ENCODE measurements around the gene ASB2.

Gene ASB2

DNA sequence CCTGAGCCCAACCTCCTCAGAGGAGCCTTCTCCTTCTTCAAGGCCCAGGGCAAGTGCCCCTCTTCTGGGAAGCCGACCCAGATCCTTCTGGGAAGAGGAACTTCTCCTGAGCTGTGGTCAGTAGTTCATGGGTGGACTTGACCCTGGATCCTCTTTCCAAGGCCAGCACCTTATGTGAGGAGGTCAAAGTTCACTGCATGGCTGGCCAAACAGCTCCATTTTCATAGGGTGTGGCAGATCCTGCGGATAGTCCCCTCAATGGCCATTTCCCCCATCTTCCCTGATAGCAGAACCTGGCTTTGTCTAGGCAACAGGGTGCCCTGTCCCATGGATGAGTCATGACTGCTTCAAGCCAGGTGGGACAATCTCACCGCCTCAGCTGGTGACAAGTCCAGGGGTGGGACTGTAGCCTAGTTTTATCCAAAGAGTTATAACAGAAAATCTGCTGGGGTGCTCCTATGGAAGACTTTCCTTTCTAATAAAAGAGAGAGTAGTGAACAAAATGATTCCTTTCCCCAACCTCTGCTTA, 10.4 kb downstream of the ASB2 start:
- H3K36me3 ChIP-seq (ENCODE audit: insufficient read depth, insufficient read length, low read length): no peaks in the 10 kb centered on the region
- no peak overlapping the region for H3K4me3 ChIP-seq (ENCODE audit: insufficient read length, low read depth)
- H3K4me1 ChIP-seq (ENCODE audit: insufficient read depth, insufficient read length): no peaks in the 10 kb centered on the region
- DNase-seq (ENCODE audit: low read depth, low spot score): no peak
- H3K9me3 ChIP-seq (ENCODE audit: insufficient read depth, low read length): no peaks in the 10 kb centered on the region
- H3K27me3 ChIP-seq (ENCODE audit: insufficient read depth, insufficient read length): no peaks in the 10 kb centered on the region
- TF ChIP-seq YY1 (IDR thresholded peaks at IDR 0.05; ENCODE audit: insufficient read depth, insufficient read length) (no peak), ZNF274 (IDR thresholded peaks at IDR 0.05; ENCODE audit: low read depth, low read length) (no peak), SUZ12 (IDR thresholded peaks at IDR 0.05; ENCODE audit: extremely low read depth, insufficient read depth, insufficient read length) (no peak)
- H3K9ac ChIP-seq (ENCODE audit: insufficient read length, low read depth): no peak overlapping the region

DNA sequence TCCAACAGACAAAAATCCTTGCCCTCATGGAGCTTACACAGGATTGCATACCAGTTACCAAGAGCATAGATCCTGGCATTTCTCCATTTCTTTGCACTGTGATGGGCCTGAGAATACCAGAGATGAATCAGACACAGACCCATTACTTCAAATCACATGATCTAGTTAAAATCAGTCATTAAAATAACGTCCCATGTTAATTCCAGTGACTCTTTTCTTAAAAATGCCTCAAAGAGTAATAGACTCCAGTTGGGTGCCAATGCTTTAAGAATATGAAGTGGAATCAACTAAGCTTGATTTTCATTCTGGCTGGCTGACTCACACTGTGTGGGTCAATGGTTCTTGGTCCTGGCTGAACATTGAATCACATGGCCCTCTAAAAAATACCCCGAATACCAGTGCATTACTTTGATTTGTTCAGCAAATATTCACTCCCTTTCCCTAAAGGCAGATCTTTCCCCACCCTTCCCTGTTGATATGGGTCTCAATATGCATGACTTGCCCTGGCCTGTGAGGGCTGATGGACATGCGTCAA, 11.0 kb downstream of the ASB2 start:
- Histone ChIP-seq H3K36me3 (ENCODE audit: insufficient read depth, insufficient read length, low read length) (no peaks in the 10 kb centered on the region), H3K9ac (ENCODE audit: insufficient read length, low read depth) (no peak overlapping the region), H3K27me3 (ENCODE audit: insufficient read depth, insufficient read length) (no peaks in the 10 kb centered on the region), H3K4me1 (ENCODE audit: insufficient read depth, insufficient read length) (no peaks in the 10 kb centered on the region), H3K4me3 (ENCODE audit: insufficient read length, low read depth) (no peak overlapping the region), H3K9me3 (ENCODE audit: insufficient read depth, low read length) (no peaks in the 10 kb centered on the region)
- no peak for DNase-seq (ENCODE audit: low read depth, low spot score)
- TF ChIP-seq YY1 (IDR thresholded peaks at IDR 0.05; ENCODE audit: insufficient read depth, insufficient read length) (no peak), SUZ12 (IDR thresholded peaks at IDR 0.05; ENCODE audit: extremely low read depth, insufficient read depth, insufficient read length) (no peak), ZNF274 (IDR thresholded peaks at IDR 0.05; ENCODE audit: low read depth, low read length) (no peak)

DNA sequence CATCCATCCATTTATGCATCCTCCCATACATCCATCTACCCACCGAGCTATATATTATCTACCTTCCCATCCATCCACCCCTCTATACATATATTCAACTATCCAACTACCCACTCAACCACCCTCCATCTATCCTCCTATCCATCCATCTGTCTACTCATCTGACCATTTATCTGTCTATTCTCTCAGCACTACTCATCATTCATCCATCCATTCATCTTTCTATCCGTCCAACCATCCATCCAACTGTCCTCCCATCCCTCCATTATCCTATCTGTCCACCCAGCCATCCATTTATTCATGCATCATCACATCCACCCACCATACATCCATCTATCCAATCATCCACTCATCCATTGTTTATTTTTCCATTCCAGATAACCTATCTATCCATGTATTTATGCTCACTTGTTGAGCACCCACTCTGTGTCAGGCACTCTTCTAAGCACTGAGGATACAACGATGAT, 11.5 kb downstream of the ASB2 start:
- Histone ChIP-seq H3K4me3 (ENCODE audit: insufficient read length, low read depth) (no peak overlapping the region), H3K27me3 (ENCODE audit: insufficient read depth, insufficient read length) (no peaks in the 10 kb centered on the region), H3K4me1 (ENCODE audit: insufficient read depth, insufficient read length) (peaks cover 2% of the 10 kb centered on the region), H3K9me3 (ENCODE audit: insufficient read depth, low read length) (no peaks in the 10 kb centered on the region), H3K9ac (ENCODE audit: insufficient read length, low read depth) (no peak overlapping the region), H3K36me3 (ENCODE audit: insufficient read depth, insufficient read length, low read length) (no peaks in the 10 kb centered on the region)
- DNase-seq (ENCODE audit: low read depth, low spot score): no peak
- TF ChIP-seq YY1 (IDR thresholded peaks at IDR 0.05; ENCODE audit: insufficient read depth, insufficient read length): no peak
- no peak for TF ChIP-seq SUZ12 (IDR thresholded peaks at IDR 0.05; ENCODE audit: extremely low read depth, insufficient read depth, insufficient read length)
- no peak for TF ChIP-seq ZNF274 (IDR thresholded peaks at IDR 0.05; ENCODE audit: low read depth, low read length)

DNA sequence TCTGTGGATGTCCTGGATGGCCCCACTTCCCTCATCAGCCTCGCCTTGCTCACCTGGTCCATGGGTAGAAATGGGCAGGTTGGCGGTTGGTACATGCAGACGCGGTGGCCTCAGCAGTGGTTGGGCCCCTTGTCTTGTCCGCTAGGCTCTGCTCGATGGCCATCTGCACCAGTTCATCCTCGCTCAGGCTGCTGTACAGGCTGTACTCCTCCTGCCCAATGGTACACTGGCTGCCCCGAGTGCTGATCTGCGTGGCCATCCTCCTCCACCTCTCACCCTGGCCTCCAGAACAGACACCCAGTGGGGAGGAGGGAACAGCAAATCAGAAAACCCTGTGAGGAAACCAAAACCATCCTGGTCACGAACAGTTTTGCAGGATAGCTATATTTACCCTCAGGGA, 12.1 kb downstream of the ASB2 start:
- Histone ChIP-seq H3K4me3 (ENCODE audit: insufficient read length, low read depth) (no peak overlapping the region), H3K27me3 (ENCODE audit: insufficient read depth, insufficient read length) (no peaks in the 10 kb centered on the region), H3K4me1 (ENCODE audit: insufficient read depth, insufficient read length) (peaks cover 2% of the 10 kb centered on the region), H3K9me3 (ENCODE audit: insufficient read depth, low read length) (no peaks in the 10 kb centered on the region), H3K36me3 (ENCODE audit: insufficient read depth, insufficient read length, low read length) (no peaks in the 10 kb centered on the region), H3K9ac (ENCODE audit: insufficient read length, low read depth) (no peak overlapping the region)
- DNase-seq (ENCODE audit: low read depth, low spot score): no peak
- TF ChIP-seq ZNF274 (IDR thresholded peaks at IDR 0.05; ENCODE audit: low read depth, low read length): no peak
- TF ChIP-seq YY1 (IDR thresholded peaks at IDR 0.05; ENCODE audit: insufficient read depth, insufficient read length): no peak
- TF ChIP-seq SUZ12 (IDR thresholded peaks at IDR 0.05; ENCODE audit: extremely low read depth, insufficient read depth, insufficient read length): no peak

DNA sequence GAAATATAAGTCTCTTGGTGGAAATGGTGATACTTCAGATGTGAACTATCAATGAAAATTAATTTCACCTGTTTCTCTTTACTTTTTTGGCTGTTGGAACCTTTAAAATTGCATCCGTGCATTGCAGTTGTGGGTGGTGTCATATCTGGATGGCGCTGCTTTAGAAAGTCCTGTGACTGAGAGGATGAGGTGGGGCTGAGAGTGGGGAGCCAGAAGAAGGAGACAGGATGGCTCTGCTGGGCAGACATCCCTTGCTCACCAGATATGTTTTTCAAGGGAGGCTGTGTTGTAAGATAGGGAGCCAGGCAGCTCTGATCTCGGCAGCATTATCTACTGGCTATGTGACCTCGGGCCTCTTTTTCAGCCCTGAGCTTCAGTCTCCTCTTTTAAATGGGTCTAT, 12.7 kb downstream of the ASB2 start:
- TF ChIP-seq ZNF274 (IDR thresholded peaks at IDR 0.05; ENCODE audit: low read depth, low read length) (no peak), YY1 (IDR thresholded peaks at IDR 0.05; ENCODE audit: insufficient read depth, insufficient read length) (no peak), SUZ12 (IDR thresholded peaks at IDR 0.05; ENCODE audit: extremely low read depth, insufficient read depth, insufficient read length) (no peak)
- Histone ChIP-seq H3K9ac (ENCODE audit: insufficient read length, low read depth) (no peak overlapping the region), H3K4me1 (ENCODE audit: insufficient read depth, insufficient read length) (peaks cover 5% of the 10 kb centered on the region), H3K27me3 (ENCODE audit: insufficient read depth, insufficient read length) (no peaks in the 10 kb centered on the region), H3K36me3 (ENCODE audit: insufficient read depth, insufficient read length, low read length) (no peaks in the 10 kb centered on the region), H3K4me3 (ENCODE audit: insufficient read length, low read depth) (no peak overlapping the region), H3K9me3 (ENCODE audit: insufficient read depth, low read length) (no peaks in the 10 kb centered on the region)
- DNase-seq (ENCODE audit: low read depth, low spot score): no peak

DNA sequence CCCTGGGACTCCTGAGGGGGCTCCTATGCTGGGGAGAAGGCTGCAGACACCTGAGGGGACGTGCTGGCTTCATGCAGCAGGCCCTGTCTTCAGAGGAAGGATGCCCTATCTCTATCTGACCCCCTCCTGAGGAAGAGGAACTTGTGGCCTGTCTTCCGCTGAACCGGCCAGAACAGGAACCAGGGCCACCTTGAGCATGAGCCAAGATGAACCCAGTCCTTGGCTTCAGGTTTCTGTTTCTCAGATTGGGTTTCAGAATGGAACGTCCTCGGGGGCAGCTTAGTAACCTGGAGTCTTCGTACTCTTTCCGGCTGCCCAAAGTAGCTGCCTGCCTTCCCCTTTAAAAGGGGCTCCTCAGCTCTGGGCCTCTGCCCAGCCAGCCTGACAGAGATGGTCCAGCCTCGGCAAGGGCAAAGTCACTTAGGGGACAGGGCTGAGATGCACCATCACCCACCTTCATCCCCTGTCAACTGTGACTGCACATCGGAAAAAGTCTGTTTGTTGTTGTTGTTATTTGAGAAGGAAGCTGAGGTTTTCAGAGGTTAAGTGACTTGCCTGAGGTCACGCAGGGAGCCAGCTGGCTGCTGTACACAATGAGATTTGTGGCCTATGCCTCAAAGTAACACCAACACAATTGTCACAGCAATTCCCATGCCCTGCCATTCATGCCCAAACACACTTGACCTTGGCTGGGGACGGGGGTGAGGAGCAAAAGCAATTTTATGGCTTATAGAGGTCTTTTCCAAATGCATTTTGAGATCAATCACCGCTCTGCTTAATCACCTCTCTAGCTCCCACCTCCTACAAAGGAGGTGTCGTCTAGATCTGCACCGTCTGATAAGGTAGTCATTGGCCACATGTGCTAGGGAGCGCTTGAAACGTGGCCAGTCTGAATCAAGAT, 13.4 kb downstream of the ASB2 start:
- peaks cover 4% of the 10 kb centered on the region for H3K27me3 ChIP-seq (ENCODE audit: insufficient read depth, insufficient read length)
- peaks cover 10% of the 10 kb centered on the region for H3K4me1 ChIP-seq (ENCODE audit: insufficient read depth, insufficient read length)
- TF ChIP-seq SUZ12 (IDR thresholded peaks at IDR 0.05; ENCODE audit: extremely low read depth, insufficient read depth, insufficient read length) (no peak), YY1 (IDR thresholded peaks at IDR 0.05; ENCODE audit: insufficient read depth, insufficient read length) (no peak), ZNF274 (IDR thresholded peaks at IDR 0.05; ENCODE audit: low read depth, low read length) (no peak)
- no peak for DNase-seq (ENCODE audit: low read depth, low spot score)
- H3K9ac ChIP-seq (ENCODE audit: insufficient read length, low read depth): no peak overlapping the region
- no peaks in the 10 kb centered on the region for H3K36me3 ChIP-seq (ENCODE audit: insufficient read depth, insufficient read length, low read length)
- H3K4me3 ChIP-seq (ENCODE audit: insufficient read length, low read depth): no peak overlapping the region
- H3K9me3 ChIP-seq (ENCODE audit: insufficient read depth, low read length): no peaks in the 10 kb centered on the region

DNA sequence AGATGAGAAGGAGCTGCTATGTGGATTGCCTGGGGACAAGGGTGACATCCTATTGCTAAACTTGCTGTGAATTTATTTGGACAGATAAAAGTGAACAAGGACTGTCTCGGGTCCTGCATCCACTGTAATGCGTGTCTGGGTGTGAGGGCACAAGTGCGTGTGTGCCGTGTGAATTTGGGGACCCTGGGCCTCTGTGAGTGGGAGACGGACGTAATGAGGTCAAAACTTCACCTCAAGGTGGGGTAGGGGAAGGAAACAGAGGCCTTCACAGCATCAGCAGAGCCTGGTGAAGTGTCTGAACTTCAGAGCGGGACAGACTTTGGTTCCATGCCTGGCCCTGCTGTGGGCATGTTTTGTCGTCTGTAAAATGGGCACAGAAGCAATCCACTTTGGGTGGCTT, 14.8 kb downstream of the ASB2 start:
- Histone ChIP-seq H3K4me3 (ENCODE audit: insufficient read length, low read depth) (no peak overlapping the region), H3K4me1 (ENCODE audit: insufficient read depth, insufficient read length) (peaks cover 13% of the 10 kb centered on the region), H3K9ac (ENCODE audit: insufficient read length, low read depth) (no peak overlapping the region)

More for the DNA sequence above, 14.8 kb downstream of the ASB2 start:
- Histone ChIP-seq H3K27me3 (ENCODE audit: insufficient read depth, insufficient read length) (peaks cover 6% of the 10 kb centered on the region), H3K36me3 (ENCODE audit: insufficient read depth, insufficient read length, low read length) (no peaks in the 10 kb centered on the region), H3K9me3 (ENCODE audit: insufficient read depth, low read length) (no peaks in the 10 kb centered on the region)
- no peak for DNase-seq (ENCODE audit: low read depth, low spot score)
- TF ChIP-seq YY1 (IDR thresholded peaks at IDR 0.05; ENCODE audit: insufficient read depth, insufficient read length) (no peak), ZNF274 (IDR thresholded peaks at IDR 0.05; ENCODE audit: low read depth, low read length) (no peak), SUZ12 (IDR thresholded peaks at IDR 0.05; ENCODE audit: extremely low read depth, insufficient read depth, insufficient read length) (no peak)

Data from NT2/D1 (cell line).